AG08395 (cell line): ENCODE data around the gene TBC1D10A.
A peak's percentile ranks its signal among the peaks of the same experiment; 100 is the strongest.

Source experiments
- DNase-seq: peaks from one replicate; pipeline ENCODE4 v3.0.0; 2012; ENCODE audit warnings: mixed read lengths, low spot score

Gene TBC1D10A

DNA sequence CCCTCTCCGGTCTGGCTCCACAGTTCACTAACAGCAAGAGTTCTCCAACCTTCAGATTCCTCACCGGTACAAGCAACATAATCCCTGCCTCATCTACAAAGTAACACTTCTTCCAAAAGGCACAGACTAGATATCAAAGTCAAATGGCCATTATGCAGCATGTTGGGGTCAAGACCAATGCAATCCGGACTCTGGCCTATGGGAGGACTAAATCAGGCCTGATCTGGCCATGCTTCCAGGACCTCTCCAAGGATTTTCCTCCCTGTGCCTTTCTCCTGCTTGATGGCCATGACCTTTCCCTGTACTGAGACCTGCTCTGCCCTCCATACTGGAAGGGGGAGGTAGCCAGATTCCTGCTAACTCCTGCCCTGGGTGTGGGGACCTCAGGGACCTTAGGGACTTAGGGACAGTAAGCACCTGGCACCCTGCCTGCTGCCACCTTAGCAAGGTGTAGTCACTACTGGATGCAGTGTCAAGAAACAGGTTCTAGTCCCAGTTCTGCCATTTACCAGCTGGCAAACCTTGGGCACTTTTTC, 6.7 kb downstream of the TBC1D10A start:
- no peak for DNase-seq

DNA sequence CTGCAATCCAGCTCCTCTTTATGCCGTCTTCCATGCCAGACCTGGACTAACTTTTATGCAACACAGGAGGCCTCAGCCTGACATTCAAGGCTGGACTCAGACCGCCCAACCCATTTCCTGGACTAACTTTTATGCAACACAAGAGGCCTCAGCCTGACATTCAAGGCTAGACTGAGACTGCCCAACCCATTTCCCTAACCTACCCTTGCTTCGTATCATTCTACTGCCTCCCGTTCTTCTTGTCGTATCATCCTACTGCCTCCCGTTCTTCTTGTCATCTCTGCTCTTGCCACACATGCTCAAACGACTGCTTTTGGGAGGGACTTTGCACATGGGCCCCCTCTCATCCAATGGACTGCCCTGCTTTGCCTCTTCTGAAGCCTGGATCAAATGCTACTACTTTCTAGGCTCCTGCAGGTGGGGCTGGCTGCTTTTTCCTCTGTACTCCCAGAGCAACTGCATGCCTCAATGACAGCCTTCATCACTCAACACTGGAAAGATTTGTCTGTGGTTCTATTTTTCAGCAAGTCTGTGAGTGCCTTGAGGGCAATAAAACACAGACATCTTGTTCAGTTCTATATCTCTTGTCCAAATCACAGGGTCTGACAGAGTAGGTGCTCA, 7.8 kb downstream of the TBC1D10A start:
- no peak for DNase-seq

DNA sequence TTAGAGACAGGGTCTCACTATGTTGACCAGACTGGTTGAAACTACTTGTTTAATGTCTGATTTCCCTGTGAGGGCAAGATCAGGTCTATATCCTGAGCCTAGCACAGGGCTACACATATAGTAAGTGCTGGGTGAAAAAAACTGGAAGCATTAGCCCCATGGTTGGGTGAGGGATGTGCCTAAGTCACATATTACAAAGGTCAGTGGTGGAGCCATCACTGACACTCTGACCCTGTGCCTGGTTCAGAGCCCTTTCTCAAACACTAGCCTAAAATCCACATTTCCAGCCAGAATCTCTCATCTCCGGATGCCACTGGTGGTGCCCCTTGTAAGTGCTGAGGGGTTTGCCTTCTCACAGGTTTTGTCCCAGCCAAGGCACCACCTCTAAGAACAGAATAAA, 9.0 kb downstream of the TBC1D10A start:
- DNase-seq = no peak

DNA sequence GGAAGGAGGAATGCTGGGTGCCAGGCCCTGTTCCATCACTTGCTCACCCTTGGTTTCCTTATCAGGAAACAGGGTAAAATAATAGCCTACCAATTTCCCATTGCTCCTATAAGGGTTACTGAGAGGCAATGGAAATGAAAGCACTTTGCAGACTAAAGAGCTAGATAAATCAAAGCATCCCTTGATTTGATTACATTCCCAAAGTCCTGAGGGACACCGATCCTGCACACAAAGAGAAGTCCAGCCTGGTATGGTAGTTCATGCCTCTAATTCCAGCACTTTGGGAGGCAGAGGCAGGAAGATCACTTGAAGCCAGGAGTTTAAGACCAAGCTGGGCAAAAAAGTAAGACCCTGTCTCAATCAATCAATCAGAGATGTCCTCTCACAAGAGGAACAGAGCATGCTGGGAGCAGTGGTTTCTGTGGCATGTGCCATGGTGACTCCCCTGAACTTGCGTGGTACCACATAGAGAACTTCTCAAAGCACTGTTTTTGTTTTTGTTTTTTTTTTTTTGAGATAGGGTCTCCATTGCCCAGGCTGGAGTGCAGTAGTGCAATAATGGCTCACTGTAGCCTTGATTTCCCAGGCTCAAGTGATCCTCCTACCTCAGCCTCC, 10.7 kb downstream of the TBC1D10A start:
- no peak for DNase-seq

DNA sequence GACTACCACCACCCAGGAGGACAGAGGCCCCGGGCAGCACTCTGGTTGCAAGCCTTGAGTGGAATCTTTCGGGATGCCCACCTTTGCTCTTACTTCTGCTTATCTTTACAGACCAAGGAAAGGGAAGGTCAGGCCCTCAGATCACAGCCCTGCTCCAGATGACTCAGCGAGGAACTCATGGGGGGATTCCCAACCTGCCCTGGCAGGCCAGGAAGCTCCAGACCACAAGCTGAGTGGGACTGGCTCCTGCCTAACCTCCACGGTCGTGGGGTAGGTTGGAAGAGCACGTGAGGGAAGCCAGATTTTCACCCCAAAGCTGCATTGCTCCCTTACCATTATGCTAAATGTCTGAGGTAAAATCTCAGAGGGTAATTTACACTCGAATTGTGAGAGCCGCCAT, 11.8 kb downstream of the TBC1D10A start:
- no peak for DNase-seq

DNA sequence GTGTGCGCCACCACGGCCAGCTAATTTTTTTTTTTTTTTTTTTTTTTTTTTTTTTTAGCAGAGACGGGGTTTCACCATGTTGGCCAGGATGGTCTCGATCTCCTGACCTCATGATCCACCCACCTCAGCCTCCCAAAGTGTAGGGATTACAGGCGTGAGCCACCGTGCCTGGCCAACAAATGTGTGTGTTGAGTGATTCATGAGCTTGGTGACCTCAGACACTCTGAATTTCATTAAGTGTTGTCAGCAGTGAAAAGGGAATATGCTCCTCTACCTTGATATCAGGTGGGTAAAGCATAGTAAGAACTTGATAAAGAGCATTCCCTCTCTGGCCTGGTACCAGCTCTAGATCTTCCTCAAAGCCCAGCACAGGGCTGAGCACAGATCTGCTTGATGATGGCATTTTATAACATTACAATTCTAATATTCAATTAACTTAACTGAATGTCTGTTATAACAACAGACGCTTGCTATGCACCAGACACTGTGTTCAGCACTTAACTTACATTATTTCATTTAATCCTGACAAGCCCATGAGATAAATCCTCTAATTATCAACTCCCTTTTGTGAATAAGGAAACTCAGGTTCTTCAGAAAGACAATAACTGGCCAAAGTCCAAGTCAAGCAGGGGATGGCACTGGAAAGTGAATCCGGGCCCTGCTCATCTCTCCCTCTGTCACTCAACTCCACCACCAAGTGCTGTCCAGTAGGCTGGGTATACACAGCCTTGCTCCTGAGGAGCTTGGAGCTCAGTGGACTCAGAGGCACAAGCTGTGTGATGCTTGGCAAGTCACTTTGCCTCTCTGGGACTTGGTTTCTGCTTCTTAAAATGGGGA, 13.0 kb downstream of the TBC1D10A start:
- DNase-seq = no peak

DNA sequence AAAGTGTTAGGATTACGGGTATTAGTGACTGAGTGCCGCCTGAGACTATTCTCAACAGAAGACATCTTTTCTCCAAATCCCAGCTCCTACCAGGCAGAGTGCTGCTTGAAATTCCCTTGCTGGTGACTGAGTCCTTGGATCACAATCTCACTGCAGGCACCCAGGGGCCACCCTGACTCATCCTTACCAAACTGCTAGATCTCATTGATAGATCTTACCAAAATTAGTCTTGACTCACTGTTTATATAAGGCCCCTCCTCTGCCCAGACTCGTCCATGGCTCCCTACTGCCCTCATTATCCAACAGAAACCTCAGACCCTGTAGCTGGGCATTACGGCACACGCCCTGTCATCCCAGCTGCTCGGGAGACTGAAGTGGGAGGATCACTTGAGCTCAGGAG, 14.7 kb downstream of the TBC1D10A start:
- DNase-seq = peak; percentile 74

DNA sequence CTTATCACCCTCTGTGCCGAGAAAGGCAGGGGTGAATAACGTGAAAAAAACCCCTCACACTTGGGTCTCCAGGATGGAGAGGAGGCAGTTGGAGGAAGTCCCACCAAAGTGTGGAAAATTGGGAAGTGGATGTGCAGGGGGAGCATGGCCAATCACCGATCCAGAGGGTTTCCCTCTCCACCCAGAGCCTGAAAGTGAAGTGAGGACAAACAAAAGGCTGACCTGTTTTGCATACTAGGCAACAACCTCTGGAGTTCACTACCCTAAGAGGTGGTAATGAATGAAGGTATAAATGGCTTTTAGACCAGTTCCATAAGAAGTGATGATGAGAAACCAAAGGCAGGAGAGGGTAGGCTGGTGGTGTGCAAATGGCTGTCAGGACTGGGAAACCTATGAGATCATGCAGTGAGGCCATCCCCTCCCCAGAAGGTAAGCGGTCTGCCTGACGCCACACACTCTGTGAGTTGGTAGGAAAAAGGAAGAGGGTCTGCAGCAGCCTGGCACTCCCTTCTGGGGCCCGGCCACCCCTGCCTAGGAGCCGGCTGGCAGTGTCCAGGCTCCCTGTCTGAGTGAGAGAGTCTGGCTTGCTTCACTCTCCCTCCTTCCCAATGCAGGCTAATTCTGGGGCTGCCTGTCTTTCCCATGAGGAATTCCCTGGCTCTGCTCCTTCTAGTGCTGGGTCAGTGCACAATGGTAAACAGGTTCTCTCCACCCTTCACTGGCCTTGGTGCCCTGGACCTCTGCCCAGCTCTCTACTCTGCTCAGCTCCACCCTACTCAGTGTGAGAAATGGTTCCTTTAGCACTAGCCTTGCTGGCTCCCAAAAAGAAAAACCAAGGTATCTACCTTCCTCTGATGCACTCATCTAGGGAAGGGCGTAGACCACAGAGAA, 15.6 kb downstream of the TBC1D10A start:
- DNase-seq = peak; percentile 88

DNA sequence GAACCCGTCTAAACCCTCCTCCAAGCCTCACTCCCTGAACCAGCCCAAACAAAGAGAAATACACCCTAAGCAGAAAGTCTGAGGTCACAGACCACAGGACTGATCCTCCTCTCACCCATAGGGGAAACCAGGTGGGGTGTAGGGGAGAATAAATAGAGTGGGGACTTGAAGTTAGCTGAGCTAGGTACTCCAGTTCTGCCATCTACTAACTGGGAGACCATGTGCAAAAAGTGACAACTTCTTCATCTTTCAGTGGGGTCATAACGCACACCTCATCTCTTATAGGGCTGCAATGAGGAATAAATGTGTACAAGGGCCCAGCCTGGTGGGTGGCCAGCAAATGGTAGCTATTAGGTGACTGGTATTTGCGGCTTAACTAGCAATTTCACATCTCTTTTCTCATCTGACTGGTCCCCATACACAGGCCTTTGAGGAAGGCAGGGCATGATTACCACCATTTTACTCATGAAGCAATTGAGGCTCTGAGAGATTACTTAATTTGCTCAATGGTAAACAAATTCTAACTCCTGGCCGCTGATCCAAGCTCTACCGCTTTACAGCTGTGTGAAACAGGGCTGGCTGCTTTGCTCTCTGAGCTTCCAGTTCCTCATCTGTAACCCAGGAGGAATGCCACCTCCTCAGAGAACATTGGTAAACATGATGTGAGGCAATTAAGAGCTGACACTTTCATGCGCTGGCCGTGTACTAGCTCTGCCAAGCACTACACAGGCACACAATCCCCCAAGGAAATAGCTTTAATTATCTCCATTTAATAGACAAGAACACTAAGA, 16.6 kb downstream of the TBC1D10A start:
- peak; percentile 52 for DNase-seq

DNA sequence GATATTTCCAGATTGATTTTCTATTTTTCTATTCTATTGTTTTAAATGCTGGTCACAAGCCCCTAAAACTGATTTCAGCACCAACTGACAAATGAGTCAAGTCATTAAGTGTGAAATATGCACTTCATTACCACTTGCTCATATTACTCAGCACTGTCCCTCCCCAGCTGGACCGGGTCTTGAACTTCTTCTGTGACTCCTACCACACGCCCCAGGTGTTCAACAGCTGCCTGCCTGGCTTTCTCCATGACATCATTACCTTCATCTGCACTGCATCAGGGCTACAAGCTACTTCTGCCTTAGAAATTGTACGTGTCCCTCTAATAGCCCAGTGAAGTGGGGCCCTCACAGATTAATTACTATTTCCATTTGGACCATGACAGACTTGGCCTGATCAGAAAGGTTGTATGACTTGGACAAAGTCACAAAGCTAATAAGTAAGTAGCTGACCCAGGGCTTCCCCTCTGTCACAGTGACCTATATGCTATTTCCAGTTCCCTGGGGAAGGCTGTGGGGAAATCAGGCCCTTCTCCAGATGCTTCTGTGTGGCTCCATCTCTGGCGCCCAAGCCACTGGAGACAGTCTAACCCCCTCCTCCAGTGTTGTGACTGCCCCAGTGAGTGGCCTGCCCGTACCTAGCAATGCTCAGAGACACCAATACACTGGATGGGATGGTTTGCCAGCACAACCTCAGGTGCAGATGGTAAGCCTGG, 18.1 kb downstream of the TBC1D10A start:
- DNase-seq = no peak

DNA sequence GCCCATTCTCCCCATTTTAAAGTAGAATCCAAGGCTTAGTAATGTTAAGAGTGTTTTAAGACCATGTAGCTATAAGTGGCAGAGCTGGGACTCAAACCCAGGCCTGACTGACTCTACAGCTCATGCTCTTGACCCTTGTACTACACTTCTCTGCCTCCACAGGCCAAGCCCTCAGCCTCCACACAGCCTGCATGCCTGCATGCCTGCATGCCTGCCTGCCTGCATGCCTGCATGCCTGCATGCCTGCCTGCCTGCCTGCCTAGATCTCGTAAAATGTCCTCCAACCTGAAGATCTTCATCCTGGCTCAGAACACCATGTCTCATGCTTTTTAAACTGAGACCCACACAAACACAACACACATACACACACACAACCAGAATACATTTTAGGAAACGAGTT, 18.6 kb downstream of the TBC1D10A start:
- DNase-seq = no peak

DNA sequence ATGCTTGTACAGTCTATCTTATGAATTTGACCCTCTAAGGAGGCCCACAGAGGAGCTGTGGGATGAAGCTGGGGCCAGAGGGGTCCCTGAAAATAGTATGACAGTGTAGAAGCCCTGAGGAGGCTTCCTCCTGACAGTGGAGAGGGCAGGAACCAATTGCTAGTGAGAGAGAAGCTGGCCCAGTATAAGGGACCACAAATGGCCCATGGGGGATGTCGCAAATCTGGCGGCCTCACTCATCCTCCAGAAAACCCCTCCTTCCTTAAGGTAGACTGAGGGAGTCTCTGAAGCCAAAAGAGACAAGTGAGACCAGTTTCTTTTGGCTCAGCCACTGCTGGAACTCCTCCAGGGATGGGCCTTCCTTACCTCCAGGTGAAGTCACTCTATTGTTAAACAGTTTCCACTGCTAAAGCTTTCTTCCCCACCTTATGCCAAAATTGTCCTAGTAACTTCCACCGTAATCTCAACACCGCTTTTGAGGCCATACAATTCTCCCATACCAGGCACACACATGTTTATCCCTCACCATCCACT, 19.6 kb downstream of the TBC1D10A start:
- DNase-seq = no peak

DNA sequence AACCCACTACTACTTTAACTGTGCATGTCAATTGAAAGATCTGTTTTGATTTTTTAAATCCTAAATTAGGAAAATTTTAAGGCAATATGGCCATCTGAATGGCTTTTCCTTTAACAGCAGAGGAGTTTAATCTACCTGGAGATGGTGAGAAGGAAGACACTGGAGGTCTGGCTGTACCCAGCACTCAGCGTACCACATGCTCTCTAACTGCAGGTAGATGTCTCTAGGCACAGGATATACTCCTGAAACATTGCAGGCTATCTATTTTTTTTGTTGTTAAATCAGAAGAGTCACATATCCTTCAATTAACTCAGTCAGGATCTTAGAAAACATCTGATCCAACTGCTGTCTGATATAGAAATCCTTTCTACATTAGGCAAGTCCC, 20.1 kb downstream of the TBC1D10A start:
- no peak for DNase-seq

DNA sequence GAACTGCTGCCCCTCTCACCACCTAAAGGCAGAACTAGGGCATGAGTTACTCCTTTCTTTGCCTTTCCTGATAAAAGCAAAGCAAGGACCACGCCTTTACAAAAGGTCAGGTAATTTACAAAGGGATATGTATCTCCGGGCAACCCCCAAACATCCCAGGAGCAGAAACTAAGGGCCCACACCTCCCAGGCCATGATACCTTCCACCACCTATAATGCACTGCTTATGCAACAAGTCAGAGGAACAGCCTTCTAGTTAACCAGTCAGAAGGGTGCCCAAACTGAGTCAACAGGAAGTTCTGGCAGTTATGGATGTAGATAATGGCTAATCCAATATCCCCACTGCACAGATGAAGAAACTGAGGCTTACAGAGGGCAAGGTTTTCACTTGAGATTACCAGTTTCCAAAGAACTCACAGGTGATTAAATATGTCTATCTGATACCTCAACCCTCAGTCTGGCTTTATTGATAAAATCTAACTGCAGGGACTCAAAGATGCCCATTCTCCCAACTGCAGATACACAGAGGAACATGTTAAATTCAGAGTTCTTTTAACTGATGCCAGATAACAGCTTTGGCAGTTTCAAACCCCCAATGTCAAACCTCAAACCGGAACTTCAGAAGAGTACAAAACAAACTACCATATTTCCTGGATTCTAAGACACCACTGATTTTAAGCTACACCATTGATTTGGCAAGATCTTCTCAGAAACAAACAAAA, 20.7 kb downstream of the TBC1D10A start:
- DNase-seq = no peak

DNA sequence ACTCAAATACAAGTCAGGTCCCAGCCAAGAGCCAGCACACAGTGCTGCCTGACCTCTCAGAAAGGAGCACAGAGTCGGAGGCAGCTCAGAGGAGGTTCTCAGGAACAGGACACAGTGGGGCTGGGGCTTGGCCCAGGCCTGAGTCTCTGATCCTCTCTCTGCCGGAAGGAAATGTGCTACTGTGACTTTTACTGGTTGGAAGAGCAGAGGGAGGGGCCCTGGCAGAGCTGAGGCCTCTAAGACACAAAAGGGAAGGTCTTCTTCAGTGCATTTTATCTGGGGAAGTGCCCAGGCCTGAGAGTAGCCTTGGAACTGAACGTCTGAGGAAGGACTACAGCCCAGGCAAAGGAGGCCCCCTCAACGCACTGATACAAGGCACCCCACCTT, 21.2 kb downstream of the TBC1D10A start:
- no peak for DNase-seq

DNA sequence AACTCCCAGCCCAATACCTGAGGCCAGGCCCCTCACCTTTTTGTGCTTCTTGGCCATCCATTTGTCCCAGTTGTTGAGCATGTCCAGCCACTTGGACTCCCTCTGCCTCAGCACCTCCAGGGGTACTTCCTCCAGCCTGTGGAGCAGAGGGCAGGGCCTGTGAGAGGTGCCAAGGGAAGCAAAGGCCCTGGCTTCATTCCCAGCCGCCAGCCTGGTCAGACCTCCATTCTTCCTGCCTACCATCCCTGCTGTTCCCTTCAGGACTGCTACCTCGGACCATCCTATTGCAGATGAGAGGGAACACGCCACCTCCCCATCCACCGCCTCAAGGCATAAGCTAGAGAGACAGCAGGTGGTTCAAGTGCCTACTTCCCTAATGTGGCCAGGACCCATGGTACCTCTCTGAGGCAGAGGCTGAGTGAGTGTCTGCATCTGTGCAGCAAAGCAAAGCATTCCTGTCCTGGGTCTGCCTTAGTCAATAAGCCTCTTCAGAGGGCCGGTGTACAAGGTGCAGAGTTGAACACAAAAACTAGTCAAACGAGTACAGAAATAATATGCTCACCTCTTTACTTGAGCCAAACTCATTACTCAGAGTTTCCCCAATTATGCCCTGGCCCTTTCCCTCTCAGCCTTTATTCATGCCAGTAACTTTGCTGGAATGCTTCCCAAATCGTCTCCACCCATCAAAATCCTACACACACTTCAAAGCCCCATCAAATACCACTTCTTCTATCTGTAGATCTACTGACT, 22.1 kb downstream of the TBC1D10A start:
- DNase-seq = peak; percentile 34

DNA sequence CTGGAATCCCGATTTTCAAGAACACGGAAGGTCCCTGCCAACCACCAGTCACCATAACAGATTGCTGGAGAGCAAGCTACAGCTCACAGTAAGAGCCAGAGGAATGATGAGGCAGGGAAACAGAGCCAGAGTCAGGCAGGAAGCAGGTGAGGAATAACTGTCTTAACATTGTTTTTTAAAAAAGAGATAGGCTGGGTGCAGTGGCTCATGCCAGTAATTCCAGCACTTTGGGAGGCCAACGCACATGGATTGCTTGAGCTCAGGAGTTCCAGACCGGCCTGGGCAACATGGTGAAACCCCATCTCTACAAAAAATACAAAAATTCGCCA, 24.0 kb downstream of the TBC1D10A start:
- DNase-seq = no peak

DNA sequence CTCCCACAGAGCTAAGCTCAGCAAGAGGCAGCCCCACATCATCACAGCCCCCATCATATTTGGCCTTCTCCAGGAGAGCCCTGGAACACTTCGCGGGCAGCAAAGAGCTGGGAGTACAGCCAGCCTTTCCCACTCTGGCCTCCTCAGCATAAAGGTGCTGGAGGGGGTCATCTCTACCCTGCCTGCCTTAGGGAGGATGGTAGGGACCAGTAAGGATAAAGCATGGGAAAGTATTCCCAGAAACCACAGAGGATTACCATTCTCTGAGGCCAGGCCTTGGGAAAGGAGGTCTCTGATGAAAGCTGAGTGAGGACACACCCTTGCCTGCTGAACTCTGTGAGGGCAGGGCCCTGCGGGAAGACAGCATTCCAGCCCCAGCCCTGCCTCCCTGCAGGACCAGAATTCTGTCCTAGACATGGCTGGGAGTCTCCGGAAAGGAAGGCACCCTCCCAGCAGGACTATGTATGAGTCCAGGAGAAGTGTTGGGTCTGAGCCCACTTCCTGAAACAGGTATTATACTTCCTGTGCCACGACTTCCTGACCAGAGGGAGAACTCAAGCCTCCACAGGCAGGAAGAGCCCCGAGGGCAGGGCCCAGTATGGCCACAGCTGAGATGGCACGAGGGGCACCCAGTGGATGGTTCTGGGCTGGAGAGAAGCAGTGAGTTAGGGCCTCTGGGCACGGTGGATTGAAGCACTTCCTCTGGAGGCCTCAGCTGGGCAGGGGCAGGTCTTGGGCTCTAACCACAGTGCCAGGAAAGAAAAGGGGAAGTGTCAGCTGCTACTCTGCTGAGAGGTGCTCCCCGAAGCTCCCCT, 24.5 kb downstream of the TBC1D10A start:
- DNase-seq = peak; percentile 64
